WTC11 (cell line): ENCODE data around the gene LAD1. TPM values are rescaled to one million over a fixed set of nuclear protein-coding genes. Genes with fewer than 3 reads are reported as not detected.

Experiments used
- ATAC-seq: fragments of 200-7000 bp; cut with Tn5 transposase; 2 replicates; pipeline ENCODE4 v1.10.0; 2021; ENCODE audit warnings: mild to moderate bottlenecking, moderate library complexity
- CTCF ChIA-PET: fragments of 300-600 bp; sonication (Branson Sonifier 250); formaldehyde crosslinking; loops from one replicate; lab custom pipeline; 2021; ENCODE audit warnings: antibody characterized with exemption; lab: Charles Lee
- POLR2A ChIA-PET: fragments of 350-600 bp; sonication (Branson Sonifier 250); formaldehyde crosslinking; loops from one replicate; lab custom pipeline; 2021; ENCODE audit warnings: antibody characterized with exemption; lab: Charles Lee
- DNase-seq: peaks from one replicate; pipeline ENCODE4 v3.0.0; 2021; ENCODE audit warnings: low spot score
- H3K27ac Mint-ChIP-seq: 2 replicates; pipeline ENCODE4 v1.8.0; 2021; ENCODE audit warnings: mixed read lengths
- H3K27me3 Mint-ChIP-seq: 2 replicates; pipeline ENCODE4 v1.8.0; 2021; ENCODE audit warnings: low read depth, mild to moderate bottlenecking, moderate library complexity, mixed read lengths
- H3K36me3 Mint-ChIP-seq: 2 replicates; pipeline ENCODE4 v1.8.0; 2021; ENCODE audit warnings: mixed read lengths
- H3K4me1 Mint-ChIP-seq: 2 replicates; pipeline ENCODE4 v1.8.0; 2022; ENCODE audit warnings: mixed read lengths
- H3K4me3 Mint-ChIP-seq: 2 replicates; pipeline ENCODE4 v1.8.0; 2021; ENCODE audit warnings: mild to moderate bottlenecking, moderate library complexity, mixed read lengths
- H3K9me3 Mint-ChIP-seq: 2 replicates; pipeline ENCODE4 v1.8.0; 2021; ENCODE audit warnings: mixed read lengths
- ATF1 ChIP-seq: sonication (generic); formaldehyde crosslinking; IDR thresholded peaks from 2 replicates; pipeline ENCODE4 v1.8.1; 2023; ENCODE audit warnings: mild to moderate bottlenecking, moderate library complexity, missing genetic modification reagents
- ATF3 ChIP-seq: sonication (generic); formaldehyde crosslinking; conservative IDR thresholded peaks from 2 replicates; pipeline ENCODE4 v1.8.1; 2022; ENCODE audit warnings: mild to moderate bottlenecking, missing genetic modification reagents
- CREM ChIP-seq: sonication (generic); formaldehyde crosslinking; IDR thresholded peaks from 2 replicates; pipeline ENCODE4 v1.8.1; 2022; ENCODE audit warnings: mild to moderate bottlenecking, missing genetic modification reagents, moderate library complexity
- E2F5 ChIP-seq: sonication (generic); formaldehyde crosslinking; IDR thresholded peaks from 2 replicates; pipeline ENCODE4 v1.8.1; 2022; ENCODE audit warnings: mild to moderate bottlenecking, moderate library complexity, missing genetic modification reagents
- ELF4 ChIP-seq: sonication (generic); formaldehyde crosslinking; IDR thresholded peaks from 2 replicates; pipeline ENCODE4 v1.8.1; 2022; ENCODE audit warnings: low read depth, mild to moderate bottlenecking, moderate library complexity, missing genetic modification reagents
- EMX1 ChIP-seq: fragments of 250-450 bp; sonication (Bioruptor Pico); IDR thresholded peaks from 2 replicates; pipeline ENCODE4 v1.8.0; 2021; ENCODE audit warnings: mild to moderate bottlenecking
- ERG ChIP-seq: fragments of 250-450 bp; sonication (Bioruptor Pico); IDR thresholded peaks from 2 replicates; pipeline ENCODE4 v1.8.0; 2021; ENCODE audit warnings: mild to moderate bottlenecking
- FOXK1 ChIP-seq: sonication (generic); formaldehyde crosslinking; IDR thresholded peaks from 2 replicates; pipeline ENCODE4 v1.8.0; 2022; ENCODE audit warnings: mild to moderate bottlenecking, moderate library complexity, missing genetic modification reagents
- FOXP1 ChIP-seq: sonication (generic); formaldehyde crosslinking; IDR thresholded peaks from 2 replicates; pipeline ENCODE4 v1.8.0; 2022; ENCODE audit warnings: missing genetic modification reagents, mild to moderate bottlenecking, moderate library complexity, borderline replicate concordance
- GRHL2 ChIP-seq: fragments of 250-450 bp; sonication (Bioruptor Pico); IDR thresholded peaks from 2 replicates; pipeline ENCODE4 v1.8.0; 2022; ENCODE audit warnings: mild to moderate bottlenecking, moderate library complexity; ENCODE audit not compliant: insufficient replicate concordance, severe bottlenecking
- IRF1 ChIP-seq: sonication (generic); formaldehyde crosslinking; IDR thresholded peaks from 2 replicates; pipeline ENCODE4 v1.8.0; 2023; ENCODE audit warnings: missing genetic modification reagents
- IRF2 ChIP-seq: sonication (generic); formaldehyde crosslinking; IDR thresholded peaks from 2 replicates; pipeline ENCODE4 v1.8.0; 2022; ENCODE audit warnings: low read depth, missing genetic modification reagents, borderline replicate concordance
- MLX ChIP-seq: sonication (generic); formaldehyde crosslinking; IDR thresholded peaks from 2 replicates; pipeline ENCODE4 v1.8.1; 2023; ENCODE audit warnings: mild to moderate bottlenecking, missing genetic modification reagents, moderate library complexity
- NR3C1 ChIP-seq: sonication (generic); formaldehyde crosslinking; conservative IDR thresholded peaks from 2 replicates; pipeline ENCODE4 v1.8.1; 2023; ENCODE audit warnings: low read depth, mild to moderate bottlenecking, missing genetic modification reagents
- RELA ChIP-seq: sonication (generic); formaldehyde crosslinking; IDR thresholded peaks from 2 replicates; pipeline ENCODE4 v1.8.1; 2022; ENCODE audit warnings: missing genetic modification reagents, mild to moderate bottlenecking, borderline replicate concordance
- SMAD3 ChIP-seq: sonication (generic); formaldehyde crosslinking; IDR thresholded peaks from 2 replicates; pipeline ENCODE4 v1.8.0; 2022; ENCODE audit warnings: missing genetic modification reagents, mild to moderate bottlenecking, borderline replicate concordance
- SOX15 ChIP-seq: fragments of 250-450 bp; sonication (Bioruptor Pico); IDR thresholded peaks from 2 replicates; pipeline ENCODE4 v1.9.0; 2021; ENCODE audit warnings: mild to moderate bottlenecking
- TP53 ChIP-seq: sonication (generic); formaldehyde crosslinking; IDR thresholded peaks from 2 replicates; pipeline ENCODE4 v1.8.1; 2023; ENCODE audit warnings: mild to moderate bottlenecking, missing genetic modification reagents
- ZNF121 ChIP-seq: sonication (generic); formaldehyde crosslinking; IDR thresholded peaks from 2 replicates; pipeline ENCODE4 v1.8.0; 2023; ENCODE audit warnings: missing genetic modification reagents
- ZNF138 ChIP-seq: sonication (generic); formaldehyde crosslinking; conservative IDR thresholded peaks from 2 replicates; pipeline ENCODE4 v1.8.1; 2022; ENCODE audit warnings: mild to moderate bottlenecking, moderate library complexity, missing genetic modification reagents
- ZNF232 ChIP-seq: sonication (generic); formaldehyde crosslinking; IDR thresholded peaks from 2 replicates; pipeline ENCODE4 v1.8.0; 2022; ENCODE audit warnings: mild to moderate bottlenecking, missing genetic modification reagents
- ZNF317 ChIP-seq: sonication (generic); formaldehyde crosslinking; IDR thresholded peaks from 2 replicates; pipeline ENCODE4 v1.8.1; 2023; ENCODE audit warnings: low read depth, mild to moderate bottlenecking, moderate library complexity, missing genetic modification reagents, borderline replicate concordance
- ZNF423 ChIP-seq: fragments of 250-450 bp; sonication (Bioruptor Pico); IDR thresholded peaks from 2 replicates; pipeline ENCODE4 v2.1.2; 2022; ENCODE audit warnings: mild to moderate bottlenecking, moderate library complexity
- ZNF512 ChIP-seq: sonication (generic); formaldehyde crosslinking; IDR thresholded peaks from 2 replicates; pipeline ENCODE4 v1.8.1; 2022; ENCODE audit warnings: missing genetic modification reagents, borderline replicate concordance
- total RNA-seq: library from RNA; stranded (reverse); gene quantifications from 3 replicates; pipeline ENCODE4 v1.2.3, GENCODE V29; 2021

The LAD1 gene
- total RNA-seq, 1 experiment from 2014 or later: 14.9 TPM

GRCh38 chr1:201418461-201418860 lies 19.3 kb upstream of the LAD1 start (continued):
- no peak for TF ChIP-seq FOXK1 (CRISPR knock-in tag)
- TF ChIP-seq RELA (CRISPR knock-in tag): no peak
- no peak for TF ChIP-seq E2F5
- TF ChIP-seq TP53 (CRISPR knock-in tag): no peak
- TF ChIP-seq ZNF423 (CRISPR knock-in tag): no peak
- no peak for TF ChIP-seq IRF2 (CRISPR knock-in tag)
- TF ChIP-seq FOXP1 (CRISPR knock-in tag): no peak
- no peak for TF ChIP-seq CREM (CRISPR knock-in tag)
- no peak for TF ChIP-seq GRHL2 (CRISPR knock-in tag)

- H3K4me3 Mint-ChIP-seq: no peak overlapping the region
- TF ChIP-seq ELF4 (CRISPR knock-in tag) (no peak), ZNF317 (CRISPR knock-in tag) (no peak), FOXK1 (CRISPR knock-in tag) (no peak), IRF1 (no peak), MLX (CRISPR knock-in tag) (no peak), ATF1 (CRISPR knock-in tag) (no peak), NR3C1 (CRISPR knock-in tag) (no peak)
- no peak for DNase-seq
- H3K27me3 Mint-ChIP-seq: peaks cover 20% of the 10 kb centered on the region
- peaks cover 21% of the 10 kb centered on the region for H3K9me3 Mint-ChIP-seq
- no peak for ATAC-seq
- no peak overlapping the region for H3K27ac Mint-ChIP-seq
- POLR2A ChIA-PET: no interaction called here
- CTCF ChIA-PET: interaction anchor here (1.0 to 2.3 kb wide), 2 partner anchors 21 to 34 kb away, joined by 3 to 16 read pairs; no protein-coding TSS in a partner anchor
- no peaks in the 10 kb centered on the region for H3K4me1 Mint-ChIP-seq
- peaks cover 18% of the 10 kb centered on the region for H3K36me3 Mint-ChIP-seq
Observed at GRCh38 chr1:201414051-201414738, 15.1 kb upstream of the LAD1 start.

GRCh38 chr1:201411292-201411691 lies 12.2 kb upstream of the LAD1 start:
- TF ChIP-seq ZNF423 (CRISPR knock-in tag) (no peak), ATF3 (CRISPR knock-in tag) (no peak), SOX15 (no peak), ERG (CRISPR knock-in tag) (no peak), EMX1 (CRISPR knock-in tag) (no peak), ZNF138 (no peak), ZNF232 (CRISPR knock-in tag) (no peak), ZNF121 (CRISPR knock-in tag) (no peak), SMAD3 (CRISPR knock-in tag) (no peak), ZNF512 (CRISPR knock-in tag) (no peak)
- Mint-ChIP-seq H3K4me3 (no peak overlapping the region), H3K27me3 (peaks cover 17% of the 10 kb centered on the region), H3K4me1 (peaks cover 2% of the 10 kb centered on the region; the same call in 1 of the 2 replicates), H3K36me3 (peaks cover 16% of the 10 kb centered on the region), H3K9me3 (peaks cover 17% of the 10 kb centered on the region), H3K27ac (no peak overlapping the region)
- ATAC-seq: no peak
- POLR2A ChIA-PET: no interaction called here
- CTCF ChIA-PET: interaction anchor here (1.4 to 4.3 kb wide), 3 partner anchors 24 to 69 kb away, joined by 3 to 31 read pairs (median 18); no protein-coding TSS in a partner anchor
- DNase-seq: no peak
